GM19193 (cell line): ENCODE data around the gene MBIP.

ENCODE experiments used
- POLR2A ChIP-seq: IDR thresholded peaks from 4 replicates; pipeline ENCODE4 v1.6.1; 2011; ENCODE audit not compliant: insufficient read depth, insufficient read length; ENCODE audit errors: extremely low read depth

MBIP gene

GRCh38 chr14:36254020-36254624, 66.3 kb downstream of the MBIP start:
- no peak for TF ChIP-seq POLR2A
